Mononuclear cell (primary cell): ENCODE measurements around the gene CRB3. TPM values are rescaled to one million over a fixed set of nuclear protein-coding genes. Genes with fewer than 3 reads are reported as not detected.
A peak's percentile ranks its signal among the peaks of the same experiment; 100 is the strongest.

Source experiments
- H3K27me3 ChIP-seq: 2 replicates; pipeline ENCODE4 v1.6.0; 2011; ENCODE audit warnings: low read length, control low read depth; ENCODE audit not compliant: insufficient read depth
- H3K4me1 ChIP-seq: 2 replicates; pipeline ENCODE4 v1.5.1; 2011; ENCODE audit warnings: mild to moderate bottlenecking, low read length, control low read depth; ENCODE audit not compliant: insufficient read depth
- H3K4me3 ChIP-seq: 2 replicates; pipeline ENCODE4 v1.5.1; 2011; ENCODE audit warnings: mild to moderate bottlenecking, low read length, moderate library complexity
- H3K9me3 ChIP-seq: 2 replicates; pipeline ENCODE4 v1.5.1; 2011; ENCODE audit warnings: low read depth, mild to moderate bottlenecking, control low read depth, low read length
- total RNA-seq: library from RNA; depleted of rRNA; stranded (reverse); fragments of >200 nt; gene quantifications from one replicate; pipeline ENCODE4 v1.2.3, GENCODE V29; 2012

Gene CRB3
- total RNA-seq, 1 donor, result 4.0 TPM

DNA sequence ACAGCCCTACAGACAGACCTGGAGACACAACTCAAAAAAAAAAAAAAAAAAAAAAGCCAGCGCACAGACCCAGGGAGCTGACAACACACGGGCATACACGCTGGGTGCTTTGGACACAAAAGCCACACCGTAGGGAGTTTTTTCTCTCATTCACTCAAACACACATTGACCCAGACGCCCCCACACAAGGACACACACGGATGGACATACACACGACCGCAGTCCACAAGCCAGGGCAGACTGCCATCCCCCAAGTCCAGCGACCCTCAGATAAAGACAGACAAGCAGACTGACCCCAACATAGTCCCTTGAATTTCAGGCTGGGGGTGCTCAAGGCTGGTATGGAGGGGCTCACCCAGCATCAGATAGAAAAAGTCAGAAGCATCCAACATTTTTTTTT is 50.0 kb downstream of the CRB3 start:
- Histone ChIP-seq H3K4me1 (peaks cover 25% of the 10 kb centered on the region), H3K4me3 (no peak overlapping the region), H3K9me3 (no peaks in the 10 kb centered on the region), H3K27me3 (no peaks in the 10 kb centered on the region)

DNA sequence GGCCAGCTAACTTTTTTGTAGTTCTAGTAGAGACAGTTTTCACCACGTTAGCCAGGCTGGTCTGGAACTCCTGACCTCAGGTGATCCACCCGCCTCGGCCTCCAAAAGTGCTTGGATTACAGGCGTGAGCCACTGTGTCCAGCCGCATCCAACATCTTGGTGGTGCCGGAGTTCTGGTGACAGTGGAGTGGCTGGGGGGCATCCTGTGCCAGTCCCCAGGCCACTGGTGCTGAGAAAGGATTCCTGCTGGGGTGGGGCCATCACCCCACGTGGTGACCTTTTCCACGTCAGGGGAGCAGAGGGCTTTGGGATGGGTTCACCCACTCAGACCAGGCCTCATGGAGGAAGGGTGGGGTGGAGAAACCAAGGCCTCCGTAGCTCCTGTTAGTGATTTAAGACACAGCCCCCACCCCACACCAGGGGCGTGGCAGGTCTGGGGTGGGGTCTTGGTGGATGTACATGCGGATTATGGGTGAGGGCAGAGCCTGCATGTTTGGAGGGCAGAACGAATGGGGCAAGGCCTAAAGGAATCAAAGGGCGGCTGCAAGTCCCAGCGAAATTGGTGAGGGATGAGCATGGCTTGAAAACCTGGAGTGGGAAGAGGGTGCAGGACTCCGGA is 51.0 kb downstream of the CRB3 start:
- Histone ChIP-seq H3K4me3 (no peak overlapping the region), H3K27me3 (no peaks in the 10 kb centered on the region), H3K9me3 (no peaks in the 10 kb centered on the region), H3K4me1 (peaks cover 25% of the 10 kb centered on the region)

- H3K9me3 ChIP-seq, result no peaks in the 10 kb centered on the region
Measured at GRCh38 chr19:6516018-6516658, 52.1 kb downstream of the CRB3 start.

More at GRCh38 chr19:6516018-6516658, 52.1 kb downstream of the CRB3 start:
- Histone ChIP-seq H3K4me3 (peak overlapping the region; percentile 52), H3K27me3 (no peaks in the 10 kb centered on the region), H3K4me1 (peaks cover 25% of the 10 kb centered on the region)

Other genes with a start within 250 kb of the CRB3 start
- gene MLLT1, start 184.3 kb upstream of the CRB3 start, total RNA-seq, result 4.4 TPM
- gene ACER1, start 130.7 kb upstream of the CRB3 start, total RNA-seq, result 0.42 TPM
- gene CLPP, start 102.7 kb upstream of the CRB3 start, total RNA-seq, result 31.3 TPM
- gene ALKBH7, start 91.5 kb upstream of the CRB3 start, total RNA-seq, result 45.4 TPM
- 1.0 TPM for gene PSPN, start 88.3 kb upstream of the CRB3 start, total RNA-seq
- gene GTF2F1, start 71.1 kb upstream of the CRB3 start, total RNA-seq, result 35.5 TPM
- 65.9 TPM for gene KHSRP, start 39.5 kb upstream of the CRB3 start, total RNA-seq
- gene SLC25A41, start 30.5 kb upstream of the CRB3 start, total RNA-seq, result not detected
- 5.9 TPM for gene SLC25A23, start 4.5 kb upstream of the CRB3 start, total RNA-seq
- 23.9 TPM for gene DENND1C, start 17.5 kb downstream of the CRB3 start, total RNA-seq
- 0.10 TPM for gene TUBB4A, start 38.0 kb downstream of the CRB3 start, total RNA-seq
- gene TNFSF9, start 66.8 kb downstream of the CRB3 start, total RNA-seq, result 10.5 TPM
- gene CD70, start 126.9 kb downstream of the CRB3 start, total RNA-seq, result 1.4 TPM
- gene TNFSF14, start 205.9 kb downstream of the CRB3 start, total RNA-seq, result 13.0 TPM